HepG2 (cell line): ENCODE measurements around the gene CRIP1. TPM values are rescaled to one million over a fixed set of nuclear protein-coding genes. Genes with fewer than 3 reads are reported as not detected.

Experiments
- ATF7 ChIP-seq, 2 experiments: fragments of 450-650 bp in 1 of 2; sonication (generic) in 1 of 2; formaldehyde crosslinking in 1 of 2; IDR thresholded peaks; 2 replicates each; pipeline versions ENCODE4 v1.4.0 to v1.6.1; 2016 to 2020; ENCODE audit warnings: antibody characterized with exemption in 1 of 2, mild to moderate bottlenecking in 1 of 2, missing genetic modification reagents in 1 of 2
- FOSL1 ChIP-seq: sonication (generic); formaldehyde crosslinking; IDR thresholded peaks from 2 replicates; pipeline ENCODE4 v1.9.0; 2021; ENCODE audit warnings: missing genetic modification reagents, borderline replicate concordance
- PAWR ChIP-seq: sonication (generic); formaldehyde crosslinking; IDR thresholded peaks from 2 replicates; pipeline ENCODE4 v1.4.0; 2020; ENCODE audit warnings: missing genetic modification reagents, mild to moderate bottlenecking, borderline replicate concordance
- PITX1 ChIP-seq: sonication (generic); formaldehyde crosslinking; IDR thresholded peaks from 2 replicates; pipeline ENCODE4 v1.5.1; 2020; ENCODE audit warnings: mild to moderate bottlenecking, missing genetic modification reagents
- SNAI1 ChIP-seq: sonication (generic); formaldehyde crosslinking; IDR thresholded peaks from 2 replicates; pipeline ENCODE4 v1.5.0; 2020; ENCODE audit warnings: mild to moderate bottlenecking, missing genetic modification reagents, borderline replicate concordance
- ZIK1 ChIP-seq: sonication (generic); formaldehyde crosslinking; IDR thresholded peaks from 2 replicates; pipeline ENCODE4 v1.5.0; 2020; ENCODE audit warnings: mild to moderate bottlenecking, low read depth, missing genetic modification reagents, borderline replicate concordance
- polyA plus RNA-seq, 8 experiments: library from polyadenylated mRNA; depleted of rRNA in 3 of 8; stranded (reverse) in 7 of 8; unstranded in 1 of 8; fragments of >200 nt; fragmentation: Illumina TruSeq in 4 of 8; extraction: Trizol in 4 of 8; gene quantifications; 2 replicates each; pipeline versions ENCODE4 v1.2.1 to v1.2.3, GENCODE V29; 2011 to 2016; ENCODE audit warnings: low read depth in 4 of 8, missing spikeins in 1 of 8, mixed read lengths in 1 of 8; ENCODE audit not compliant: insufficient read depth in 1 of 8
- total RNA-seq, 5 experiments: library from RNA; depleted of rRNA; stranded (reverse); fragments of >200 nt; fragmentation: Illumina TruSeq; extraction: Trizol; gene quantifications; 2 replicates each; pipeline ENCODE4 v1.2.3, GENCODE V29; 2016; ENCODE audit warnings: low read depth in 1 of 5
- TF ChIP-seq, protein P1 (sequence below): sonication (generic); formaldehyde crosslinking; IDR thresholded peaks from 2 replicates; pipeline ENCODE4 v1.4.0; 2020; ENCODE audit warnings: mild to moderate bottlenecking, low read depth, missing genetic modification reagents
- TF ChIP-seq, protein P2 (sequence below): sonication (generic); formaldehyde crosslinking; IDR thresholded peaks from 2 replicates; pipeline ENCODE4 v1.8.1; 2023; ENCODE audit warnings: mild to moderate bottlenecking, inconsistent platforms, moderate library complexity, missing genetic modification reagents, borderline replicate concordance
- TF ChIP-seq, protein P3 (sequence below): sonication (generic); formaldehyde crosslinking; IDR thresholded peaks from one replicate; pipeline ENCODE4 v1.5.1; 2020; ENCODE audit warnings: mild to moderate bottlenecking, missing genetic modification reagents; ENCODE audit errors: not compliant biosample characterization
- TF ChIP-seq, protein P4 (sequence below): IDR thresholded peaks from 2 replicates; pipeline ENCODE4 v1.6.1; 2016; ENCODE audit warnings: low read depth, missing genetic modification reagents, missing compliant biosample characterization

CRIP1 gene
- total and polyA plus RNA-seq, 2 of the 13 experiments (the other 11 are each of a cell fraction or from before 2014, with no cell fraction given): 53.9 to 59.5 TPM

DNA sequence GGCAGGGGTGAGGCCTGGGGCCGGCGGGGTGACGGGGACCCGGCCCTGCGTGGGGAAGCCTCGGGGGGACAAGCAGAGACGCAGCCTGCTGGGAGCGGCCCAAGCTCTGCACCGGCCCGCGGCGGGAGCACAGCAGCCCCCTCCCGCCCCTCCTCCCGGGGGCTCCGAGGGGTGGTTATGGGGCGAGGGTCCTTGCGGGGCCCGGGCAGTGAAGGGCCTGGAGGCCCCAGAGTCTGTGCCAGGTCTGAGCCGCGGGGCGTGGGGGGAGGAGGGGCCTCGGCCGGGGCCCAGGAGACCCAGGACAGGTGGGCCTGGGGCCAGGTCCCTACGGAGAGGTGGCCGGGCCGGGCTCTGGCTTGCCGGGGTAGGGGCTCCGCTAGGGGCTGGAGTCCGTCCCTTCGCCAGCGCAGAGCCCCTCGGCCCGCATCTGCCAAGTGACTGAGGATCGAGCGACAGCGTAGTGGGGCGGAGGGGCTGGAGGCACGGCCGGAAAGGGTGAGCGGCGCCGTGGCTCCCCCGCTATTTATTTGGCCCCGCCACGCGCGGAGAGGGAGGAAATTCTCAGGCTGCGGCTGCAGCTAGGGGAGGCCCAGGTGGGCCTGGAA lies 40.2 kb downstream of the CRIP1 start (continued):
- no peak for TF ChIP-seq ATF7 (IDR thresholded peaks at IDR 0.05)
- no peak for TF ChIP-seq ATF7 (CRISPR knock-in tag; IDR thresholded peaks at IDR 0.05)
- no peak for TF ChIP-seq SNAI1 (CRISPR knock-in tag)
- TF ChIP-seq, protein P1, sequence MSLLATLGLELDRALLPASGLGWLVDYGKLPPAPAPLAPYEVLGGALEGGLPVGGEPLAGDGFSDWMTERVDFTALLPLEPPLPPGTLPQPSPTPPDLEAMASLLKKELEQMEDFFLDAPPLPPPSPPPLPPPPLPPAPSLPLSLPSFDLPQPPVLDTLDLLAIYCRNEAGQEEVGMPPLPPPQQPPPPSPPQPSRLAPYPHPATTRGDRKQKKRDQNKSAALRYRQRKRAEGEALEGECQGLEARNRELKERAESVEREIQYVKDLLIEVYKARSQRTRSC (CRISPR knock-in tag): no peak
- no peak for TF ChIP-seq PAWR (CRISPR knock-in tag)
- TF ChIP-seq, protein P2, sequence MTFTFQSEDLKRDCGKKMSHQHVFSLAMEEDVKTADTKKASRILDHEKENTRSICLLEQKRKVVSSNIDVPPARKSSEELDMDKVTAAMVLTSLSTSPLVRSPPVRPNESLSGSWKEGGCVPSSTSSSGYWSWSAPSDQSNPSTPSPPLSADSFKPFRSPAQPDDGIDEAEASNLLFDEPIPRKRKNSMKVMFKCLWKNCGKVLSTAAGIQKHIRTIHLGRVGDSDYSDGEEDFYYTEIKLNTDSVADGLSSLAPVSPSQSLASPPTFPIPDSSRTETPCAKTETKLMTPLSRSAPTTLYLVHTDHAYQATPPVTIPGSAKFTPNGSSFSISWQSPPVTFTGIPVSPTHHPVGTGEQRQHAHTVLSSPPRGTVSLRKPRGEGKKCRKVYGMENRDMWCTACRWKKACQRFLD (CRISPR knock-in tag): no peak
- TF ChIP-seq PITX1: no peak
- TF ChIP-seq, protein P3, sequence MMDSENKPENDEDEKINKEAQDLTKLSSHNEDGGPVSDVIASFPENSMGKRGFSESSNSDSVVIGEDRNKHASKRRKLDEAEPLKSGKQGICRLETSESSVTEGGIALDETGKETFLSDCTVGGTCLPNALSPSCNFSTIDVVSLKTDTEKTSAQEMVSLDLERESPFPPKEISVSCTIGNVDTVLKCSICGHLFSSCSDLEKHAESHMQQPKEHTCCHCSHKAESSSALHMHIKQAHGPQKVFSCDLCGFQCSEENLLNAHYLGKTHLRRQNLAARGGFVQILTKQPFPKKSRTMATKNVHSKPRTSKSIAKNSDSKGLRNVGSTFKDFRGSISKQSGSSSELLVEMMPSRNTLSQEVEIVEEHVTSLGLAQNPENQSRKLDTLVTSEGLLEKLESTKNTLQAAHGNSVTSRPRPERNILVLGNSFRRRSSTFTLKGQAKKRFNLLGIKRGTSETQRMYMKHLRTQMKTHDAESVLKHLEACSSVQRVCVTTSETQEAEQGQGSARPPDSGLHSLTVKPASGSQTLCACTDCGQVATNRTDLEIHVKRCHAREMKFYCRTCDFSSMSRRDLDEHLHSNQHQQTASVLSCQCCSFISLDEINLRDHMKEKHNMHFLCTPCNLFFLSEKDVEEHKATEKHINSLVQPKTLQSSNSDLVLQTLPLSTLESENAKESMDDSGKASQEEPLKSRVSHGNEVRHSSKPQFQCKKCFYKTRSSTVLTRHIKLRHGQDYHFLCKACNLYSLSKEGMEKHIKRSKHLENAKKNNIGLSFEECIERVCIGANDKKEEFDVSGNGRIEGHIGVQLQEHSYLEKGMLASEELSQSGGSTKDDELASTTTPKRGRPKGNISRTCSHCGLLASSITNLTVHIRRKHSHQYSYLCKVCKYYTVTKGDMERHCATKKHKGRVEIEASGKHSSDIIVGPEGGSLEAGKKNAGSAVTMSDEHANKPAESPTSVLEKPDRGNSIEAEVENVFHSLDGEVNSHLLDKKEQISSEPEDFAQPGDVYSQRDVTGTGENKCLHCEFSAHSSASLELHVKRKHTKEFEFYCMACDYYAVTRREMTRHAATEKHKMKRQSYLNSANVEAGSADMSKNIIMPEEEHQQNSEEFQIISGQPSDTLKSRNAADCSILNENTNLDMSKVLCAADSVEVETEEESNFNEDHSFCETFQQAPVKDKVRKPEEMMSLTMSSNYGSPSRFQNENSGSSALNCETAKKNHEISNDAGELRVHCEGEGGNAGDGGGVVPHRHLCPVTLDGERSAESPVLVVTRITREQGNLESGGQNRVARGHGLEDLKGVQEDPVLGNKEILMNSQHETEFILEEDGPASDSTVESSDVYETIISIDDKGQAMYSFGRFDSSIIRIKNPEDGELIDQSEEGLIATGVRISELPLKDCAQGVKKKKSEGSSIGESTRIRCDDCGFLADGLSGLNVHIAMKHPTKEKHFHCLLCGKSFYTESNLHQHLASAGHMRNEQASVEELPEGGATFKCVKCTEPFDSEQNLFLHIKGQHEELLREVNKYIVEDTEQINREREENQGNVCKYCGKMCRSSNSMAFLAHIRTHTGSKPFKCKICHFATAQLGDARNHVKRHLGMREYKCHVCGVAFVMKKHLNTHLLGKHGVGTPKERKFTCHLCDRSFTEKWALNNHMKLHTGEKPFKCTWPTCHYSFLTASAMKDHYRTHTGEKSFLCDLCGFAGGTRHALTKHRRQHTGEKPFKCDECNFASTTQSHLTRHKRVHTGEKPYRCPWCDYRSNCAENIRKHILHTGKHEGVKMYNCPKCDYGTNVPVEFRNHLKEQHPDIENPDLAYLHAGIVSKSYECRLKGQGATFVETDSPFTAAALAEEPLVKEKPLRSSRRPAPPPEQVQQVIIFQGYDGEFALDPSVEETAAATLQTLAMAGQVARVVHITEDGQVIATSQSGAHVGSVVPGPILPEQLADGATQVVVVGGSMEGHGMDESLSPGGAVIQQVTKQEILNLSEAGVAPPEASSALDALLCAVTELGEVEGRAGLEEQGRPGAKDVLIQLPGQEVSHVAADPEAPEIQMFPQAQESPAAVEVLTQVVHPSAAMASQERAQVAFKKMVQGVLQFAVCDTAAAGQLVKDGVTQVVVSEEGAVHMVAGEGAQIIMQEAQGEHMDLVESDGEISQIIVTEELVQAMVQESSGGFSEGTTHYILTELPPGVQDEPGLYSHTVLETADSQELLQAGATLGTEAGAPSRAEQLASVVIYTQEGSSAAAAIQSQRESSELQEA (CRISPR knock-in tag): no peak
- no peak for TF ChIP-seq FOSL1
- TF ChIP-seq, protein P4, sequence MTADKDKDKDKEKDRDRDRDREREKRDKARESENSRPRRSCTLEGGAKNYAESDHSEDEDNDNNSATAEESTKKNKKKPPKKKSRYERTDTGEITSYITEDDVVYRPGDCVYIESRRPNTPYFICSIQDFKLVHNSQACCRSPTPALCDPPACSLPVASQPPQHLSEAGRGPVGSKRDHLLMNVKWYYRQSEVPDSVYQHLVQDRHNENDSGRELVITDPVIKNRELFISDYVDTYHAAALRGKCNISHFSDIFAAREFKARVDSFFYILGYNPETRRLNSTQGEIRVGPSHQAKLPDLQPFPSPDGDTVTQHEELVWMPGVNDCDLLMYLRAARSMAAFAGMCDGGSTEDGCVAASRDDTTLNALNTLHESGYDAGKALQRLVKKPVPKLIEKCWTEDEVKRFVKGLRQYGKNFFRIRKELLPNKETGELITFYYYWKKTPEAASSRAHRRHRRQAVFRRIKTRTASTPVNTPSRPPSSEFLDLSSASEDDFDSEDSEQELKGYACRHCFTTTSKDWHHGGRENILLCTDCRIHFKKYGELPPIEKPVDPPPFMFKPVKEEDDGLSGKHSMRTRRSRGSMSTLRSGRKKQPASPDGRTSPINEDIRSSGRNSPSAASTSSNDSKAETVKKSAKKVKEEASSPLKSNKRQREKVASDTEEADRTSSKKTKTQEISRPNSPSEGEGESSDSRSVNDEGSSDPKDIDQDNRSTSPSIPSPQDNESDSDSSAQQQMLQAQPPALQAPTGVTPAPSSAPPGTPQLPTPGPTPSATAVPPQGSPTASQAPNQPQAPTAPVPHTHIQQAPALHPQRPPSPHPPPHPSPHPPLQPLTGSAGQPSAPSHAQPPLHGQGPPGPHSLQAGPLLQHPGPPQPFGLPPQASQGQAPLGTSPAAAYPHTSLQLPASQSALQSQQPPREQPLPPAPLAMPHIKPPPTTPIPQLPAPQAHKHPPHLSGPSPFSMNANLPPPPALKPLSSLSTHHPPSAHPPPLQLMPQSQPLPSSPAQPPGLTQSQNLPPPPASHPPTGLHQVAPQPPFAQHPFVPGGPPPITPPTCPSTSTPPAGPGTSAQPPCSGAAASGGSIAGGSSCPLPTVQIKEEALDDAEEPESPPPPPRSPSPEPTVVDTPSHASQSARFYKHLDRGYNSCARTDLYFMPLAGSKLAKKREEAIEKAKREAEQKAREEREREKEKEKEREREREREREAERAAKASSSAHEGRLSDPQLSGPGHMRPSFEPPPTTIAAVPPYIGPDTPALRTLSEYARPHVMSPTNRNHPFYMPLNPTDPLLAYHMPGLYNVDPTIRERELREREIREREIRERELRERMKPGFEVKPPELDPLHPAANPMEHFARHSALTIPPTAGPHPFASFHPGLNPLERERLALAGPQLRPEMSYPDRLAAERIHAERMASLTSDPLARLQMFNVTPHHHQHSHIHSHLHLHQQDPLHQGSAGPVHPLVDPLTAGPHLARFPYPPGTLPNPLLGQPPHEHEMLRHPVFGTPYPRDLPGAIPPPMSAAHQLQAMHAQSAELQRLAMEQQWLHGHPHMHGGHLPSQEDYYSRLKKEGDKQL (CRISPR knock-in tag): no peak
- no peak for TF ChIP-seq ZIK1 (CRISPR knock-in tag)
